GM19099 (cell line): ENCODE data around the gene GDAP1L1.
A peak's percentile ranks its signal among the peaks of the same experiment; 100 is the strongest.

ENCODE experiments used
- POLR2A ChIP-seq: IDR thresholded peaks from 3 replicates; pipeline ENCODE4 v1.6.1; 2011; ENCODE audit warnings: low read depth; ENCODE audit not compliant: insufficient read length; ENCODE audit errors: extremely low read depth

The GDAP1L1 gene

GRCh38 chr20:44302026-44302669 is 55.0 kb downstream of the GDAP1L1 start:
- TF ChIP-seq POLR2A, result no peak

GRCh38 chr20:44302736-44303135 is 55.6 kb downstream of the GDAP1L1 start:
- no peak for TF ChIP-seq POLR2A

DNA sequence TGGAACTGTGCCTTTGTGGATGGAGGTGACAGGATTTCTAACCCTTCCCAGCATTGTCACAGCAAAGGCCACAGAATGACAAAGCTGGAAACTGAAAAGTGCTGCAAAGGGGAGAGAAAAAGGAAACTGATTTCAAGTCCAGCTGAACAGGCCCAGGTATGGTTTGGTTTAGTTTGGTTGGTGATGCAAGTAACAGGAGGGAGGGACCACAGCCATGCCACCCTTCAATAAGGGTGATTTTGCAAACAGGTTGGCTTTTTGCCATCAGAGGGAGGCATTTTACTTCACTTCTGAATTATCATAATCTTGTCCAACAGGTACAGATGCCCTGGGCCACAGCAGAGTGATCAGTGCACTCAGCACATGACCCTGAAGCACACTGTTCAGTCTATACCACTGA is 57.3 kb downstream of the GDAP1L1 start:
- no peak for TF ChIP-seq POLR2A

GRCh38 chr20:44306927-44307326 is 59.8 kb downstream of the GDAP1L1 start:
- no peak for TF ChIP-seq POLR2A

GRCh38 chr20:44309763-44310663 is 62.9 kb downstream of the GDAP1L1 start:
- TF ChIP-seq POLR2A, result no peak

DNA sequence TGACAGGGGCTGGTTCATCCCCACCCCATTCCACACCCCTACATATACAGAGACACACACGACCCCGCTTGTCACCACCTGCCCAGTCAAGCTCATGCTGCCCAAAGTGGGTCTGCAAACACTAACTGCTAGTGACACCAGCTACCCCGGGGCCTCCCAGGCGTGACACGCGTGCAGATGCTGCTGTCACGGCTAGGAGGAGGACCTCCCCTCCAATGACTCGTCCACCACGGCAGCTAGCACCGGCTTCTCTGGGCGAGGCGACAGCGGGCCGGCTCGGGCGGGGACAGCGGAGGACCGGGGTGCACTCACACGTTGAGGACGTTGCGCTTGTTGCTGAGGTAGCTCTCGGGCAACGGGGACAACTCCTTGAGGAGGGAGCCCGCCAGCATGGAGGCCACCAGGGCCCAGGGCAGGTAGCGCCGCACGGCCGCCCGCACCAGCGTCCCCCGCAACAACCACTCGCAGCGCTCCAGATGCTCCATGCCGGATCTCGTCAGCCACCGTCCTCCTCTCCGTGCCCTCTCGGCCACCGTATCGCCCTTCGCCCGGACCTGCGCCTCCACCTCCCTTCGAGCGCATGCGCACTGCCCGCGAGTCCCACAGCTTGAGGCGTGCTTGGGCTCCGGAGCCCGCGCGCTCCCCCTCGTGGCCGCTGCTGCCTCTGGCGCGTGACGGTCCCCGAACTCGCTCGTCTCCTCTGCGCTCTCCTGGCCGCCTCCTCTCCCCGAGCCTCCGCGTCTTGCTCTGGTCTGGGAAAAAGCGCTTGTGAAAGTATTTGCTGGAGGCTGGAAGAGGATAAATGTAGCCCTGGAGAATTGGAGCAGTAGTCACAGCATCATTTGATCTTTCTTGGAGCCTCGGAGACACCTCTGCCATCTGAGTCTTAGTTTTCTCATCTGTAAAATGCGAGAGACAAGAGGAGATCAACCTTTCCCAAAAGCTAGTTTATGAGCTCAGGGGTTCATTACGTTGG is 63.8 kb downstream of the GDAP1L1 start, which contains the start of gene FITM2:
TSS of gene FITM2 (minus strand) at position 539 of the 976 bp plus-strand sequence. CDS start at position 485, 54 bp downstream.
- peak; percentile 53 for TF ChIP-seq POLR2A

DNA sequence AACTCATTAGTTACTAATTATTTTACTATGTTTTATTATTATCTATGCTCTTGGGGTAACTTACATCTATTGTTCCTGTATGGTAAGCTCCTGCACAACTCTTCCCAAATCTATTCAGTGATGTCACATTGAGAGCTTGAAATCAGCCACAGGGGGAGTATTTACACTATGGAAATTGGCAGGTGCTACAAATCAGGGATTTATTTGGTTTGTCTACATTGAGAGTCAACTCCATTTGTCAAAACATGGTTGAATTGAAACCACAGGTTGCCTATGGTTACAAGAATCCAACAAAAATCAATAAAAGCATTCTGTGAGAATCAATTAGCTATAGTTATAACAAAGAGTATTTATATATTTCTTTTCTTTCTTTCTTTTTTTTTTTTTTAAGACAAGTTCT is 67.8 kb downstream of the GDAP1L1 start:
- no peak for TF ChIP-seq POLR2A

DNA sequence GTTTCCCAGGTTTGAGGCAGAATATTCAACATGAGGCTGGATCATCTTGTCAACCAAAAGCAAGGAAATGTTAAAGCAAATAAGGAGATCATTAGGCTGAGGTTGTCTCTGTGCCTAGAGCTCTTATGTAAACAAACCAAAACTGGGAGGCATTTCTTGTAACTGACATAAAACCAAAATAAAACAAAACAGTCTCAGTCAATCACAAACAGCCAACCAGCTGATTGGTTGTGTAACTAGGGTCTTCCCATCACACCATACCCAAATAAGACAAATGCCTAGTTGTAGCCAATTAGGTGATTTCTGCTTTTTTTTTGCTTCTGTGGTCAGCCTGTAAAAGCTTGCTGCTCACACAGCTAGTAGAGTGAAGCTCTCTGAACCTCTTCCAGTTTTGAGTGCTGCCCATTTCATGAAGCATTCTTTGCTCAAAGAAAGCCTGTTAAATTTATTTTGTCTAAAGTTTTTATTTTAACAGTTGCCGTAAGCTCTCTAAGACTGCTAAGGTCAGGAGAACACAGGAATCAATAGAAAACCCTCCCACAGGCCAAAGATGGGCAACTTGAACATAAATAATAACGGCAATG is 72.8 kb downstream of the GDAP1L1 start:
- no peak for TF ChIP-seq POLR2A

DNA sequence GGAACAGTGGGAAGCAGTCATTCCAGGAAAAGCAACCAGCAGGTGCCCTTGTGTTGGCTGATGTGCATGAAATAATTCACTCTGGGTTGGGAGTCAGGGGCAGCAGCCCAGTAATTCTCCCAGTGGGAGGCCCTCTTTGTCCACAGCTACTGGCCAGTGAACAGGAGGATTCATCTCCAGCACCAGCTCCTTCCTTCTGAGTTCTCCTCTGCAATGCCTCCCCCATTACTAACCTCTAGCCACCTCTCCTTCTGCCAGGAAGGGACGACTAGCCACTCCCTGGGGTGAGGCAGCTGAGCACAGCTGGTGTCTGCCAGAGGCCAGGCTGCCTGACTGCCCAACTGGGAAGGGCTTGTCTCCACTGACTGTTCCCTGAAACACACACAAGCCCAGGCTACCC is 77.2 kb downstream of the GDAP1L1 start:
- no peak for TF ChIP-seq POLR2A

DNA sequence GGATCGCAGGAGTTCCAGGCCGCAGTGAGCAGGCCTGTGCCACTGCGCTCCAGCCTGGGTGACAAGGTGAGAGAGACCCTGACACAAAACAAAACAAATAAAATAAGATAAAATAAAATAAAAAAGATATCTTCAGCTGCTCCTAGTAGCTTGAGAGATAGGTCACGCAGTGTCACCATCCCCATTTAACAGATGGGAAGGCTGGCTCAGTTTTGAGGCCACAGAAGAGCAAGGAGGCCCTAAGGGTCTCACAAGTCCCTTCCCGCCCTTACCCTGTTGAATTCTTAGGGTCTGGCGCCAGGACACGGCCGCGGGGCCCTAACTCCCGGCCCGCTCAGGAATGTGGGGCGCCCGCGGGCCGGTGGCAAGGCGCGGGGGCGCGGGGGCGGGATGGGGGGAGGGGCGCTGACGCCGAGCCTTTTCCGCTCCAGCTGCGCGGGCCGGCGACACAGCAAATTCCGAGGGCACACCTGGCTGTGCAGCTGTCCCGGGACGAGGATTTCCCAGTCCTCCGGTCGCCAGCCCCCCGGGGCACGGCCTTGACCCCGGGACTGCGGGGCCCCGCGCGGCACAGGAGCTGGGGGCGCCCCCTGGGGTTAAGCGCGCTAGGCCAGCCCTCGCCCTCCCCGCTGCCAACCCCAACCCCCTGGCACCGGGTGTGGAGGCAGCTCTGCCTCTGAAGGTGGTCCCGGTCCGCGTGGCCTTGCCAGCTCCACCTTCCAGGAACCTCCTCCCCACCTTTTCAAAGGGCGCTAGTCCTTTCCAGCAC is 79.5 kb downstream of the GDAP1L1 start:
- TF ChIP-seq POLR2A, result no peak

GRCh38 chr20:44328428-44328827 is 81.3 kb downstream of the GDAP1L1 start:
- no peak for TF ChIP-seq POLR2A
